C4-2B (cell line): ENCODE results near the gene MOB3B.

ENCODE experiments used
- H3K27ac ChIP-seq: fragments of 450-650 bp; 2 replicates; pipeline ENCODE4 v1.5.1; 2017
- CTCF ChIP-seq: fragments of 450-650 bp; conservative IDR thresholded peaks from 2 replicates; pipeline ENCODE4 v1.5.1; 2017; ENCODE audit warnings: mild to moderate bottlenecking
- ZFX ChIP-seq: fragments of 450-650 bp; IDR thresholded peaks from 2 replicates; pipeline ENCODE4 v1.6.1; 2017

MOB3B gene

GRCh38 chr9:27476870-27477515 is 52.6 kb downstream of the MOB3B start:
- H3K27ac ChIP-seq, result no peak overlapping the region
- TF ChIP-seq CTCF (no peak), ZFX (no peak)

GRCh38 chr9:27475057-27475595 is 54.5 kb downstream of the MOB3B start:
- no peak overlapping the region for H3K27ac ChIP-seq
- TF ChIP-seq CTCF, result no peak
- no peak for TF ChIP-seq ZFX

GRCh38 chr9:27474305-27474704 is 55.3 kb downstream of the MOB3B start:
- TF ChIP-seq CTCF (no peak), ZFX (no peak)
- no peak overlapping the region for H3K27ac ChIP-seq

- no peak overlapping the region for H3K27ac ChIP-seq
- TF ChIP-seq CTCF (no peak), ZFX (no peak)
These were observed 56.5 kb downstream of the MOB3B start for GRCh38 chr9:27473111-27473529.

GRCh38 chr9:27472195-27472594 is 57.4 kb downstream of the MOB3B start:
- TF ChIP-seq CTCF (no peak), ZFX (no peak)
- no peak overlapping the region for H3K27ac ChIP-seq

- TF ChIP-seq ZFX (no peak), CTCF (no peak)
- no peak overlapping the region for H3K27ac ChIP-seq
These were observed 57.8 kb downstream of the MOB3B start for GRCh38 chr9:27471789-27472188.

- TF ChIP-seq CTCF, result no peak
- no peak for TF ChIP-seq ZFX
- no peak overlapping the region for H3K27ac ChIP-seq
These were observed 58.2 kb downstream of the MOB3B start for GRCh38 chr9:27471366-27471765.
